ENCODE results near the gene SAA4. TPM values are rescaled to one million over a fixed set of nuclear protein-coding genes. Genes with fewer than 3 reads are reported as not detected.
"Not testable (repeated sequence)": the region's sequence is repeated elsewhere in the genome, so short reads cannot be mapped to it uniquely, and the experiment has no call there.

The SAA4 gene
- total RNA-seq, 4 donors from 2014 or later, result 1.5 TPM; not detected in 3

DNA sequence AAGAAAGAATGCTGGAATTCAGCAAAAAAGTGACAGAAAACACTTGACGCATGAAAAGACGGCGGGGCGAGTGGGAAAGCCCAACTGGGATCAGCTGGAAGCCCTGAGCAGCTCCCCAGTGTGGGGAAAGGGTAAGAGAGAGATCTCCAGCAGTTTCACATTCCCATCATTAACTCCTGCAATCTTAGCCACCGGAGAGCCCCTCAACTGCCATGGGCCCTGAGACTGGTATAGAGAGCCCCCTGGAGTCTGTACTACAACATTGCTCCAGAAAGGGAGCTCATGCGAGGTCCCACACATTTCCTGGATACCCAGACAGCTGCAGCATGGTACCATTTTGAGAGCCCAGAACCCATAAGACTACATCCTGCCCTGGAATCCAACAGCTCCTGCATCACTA lies 32.9 kb downstream of the SAA4 start:
- Histone ChIP-seq H3K27ac (no peak overlapping the region), H3K4me1 (no peaks in the 10 kb centered on the region), H3K9me3 (no peaks in the 10 kb centered on the region), H3K36me3 (no peaks in the 10 kb centered on the region), H3K4me3 (no peak overlapping the region), H3K27me3 (peaks cover 34% of the 10 kb centered on the region)
- ATAC-seq, result no peak
- TF ChIP-seq EP300 (IDR thresholded peaks at IDR 0.05), result no peak
- no peak for TF ChIP-seq POLR2AphosphoS5 (IDR thresholded peaks at IDR 0.05)
- no peak for TF ChIP-seq POLR2A (IDR thresholded peaks at IDR 0.05)
- WGBS, 2 donors (ENCODE audit: low coverage in 1 of 2), result 4 to 7% methylated on average over 6 of the region's 6 CpGs

DNA sequence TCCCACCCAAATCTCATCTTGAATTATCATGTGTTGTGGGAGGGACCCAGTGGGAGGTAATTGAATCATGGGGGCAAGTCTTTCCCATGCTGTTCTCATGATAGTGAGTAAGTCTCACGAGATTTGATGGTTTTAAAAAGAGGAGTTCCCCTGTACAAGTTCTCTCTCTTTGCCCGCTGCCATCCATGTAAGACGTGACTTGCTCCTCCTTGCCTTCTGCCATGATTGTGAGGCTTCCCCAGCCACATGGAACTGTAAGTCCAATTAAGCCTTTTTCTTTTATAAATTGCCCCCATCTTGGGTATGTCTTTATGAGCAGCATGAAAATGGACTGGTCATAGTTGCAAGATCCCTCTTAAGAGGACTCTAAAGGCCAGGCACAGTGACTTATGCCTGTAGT lies 38.9 kb downstream of the SAA4 start:
- H3K36me3 ChIP-seq, ATAC-seq, H3K9me3 ChIP-seq, H3K27me3 ChIP-seq, H3K4me1 ChIP-seq, H3K27ac ChIP-seq, H3K4me3 ChIP-seq: not testable (repeated sequence)
- 61% methylated on average over 3 of the region's 3 CpGs; no CpG with 5 or more reads in 1 of the 2 donors for WGBS, 2 donors (ENCODE audit: low coverage in 1 of 2)

DNA sequence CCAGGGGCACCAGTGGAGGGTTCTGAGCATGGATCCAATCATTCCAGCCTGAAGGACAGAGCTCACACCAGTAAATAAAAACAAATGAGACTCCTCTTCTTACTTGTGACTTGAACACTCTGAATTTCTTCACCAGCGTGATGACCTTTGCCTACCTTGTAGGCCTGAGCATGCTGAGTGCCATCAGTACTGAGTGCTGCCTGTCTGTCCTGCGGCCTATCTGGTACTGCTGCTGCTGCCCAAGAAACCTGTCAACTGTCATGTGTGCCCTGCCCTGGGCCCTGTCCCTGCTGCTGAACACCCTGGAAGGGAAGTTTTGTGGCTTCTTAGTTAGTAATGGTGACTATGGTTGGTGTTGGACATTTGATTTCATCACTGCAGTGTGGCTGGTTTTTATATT lies 40.1 kb downstream of the SAA4 start:
- H3K4me1 ChIP-seq, result no peaks in the 10 kb centered on the region
- WGBS, 2 donors (ENCODE audit: low coverage in 1 of 2), result 89% methylated on average over 2 of the region's 2 CpGs; no CpG with 5 or more reads in 1 of the 2 donors
- no peak for ATAC-seq
- H3K27ac ChIP-seq, result no peak overlapping the region
- H3K9me3 ChIP-seq, result no peaks in the 10 kb centered on the region
- H3K36me3 ChIP-seq, result no peaks in the 10 kb centered on the region
- peaks cover 6% of the 10 kb centered on the region for H3K27me3 ChIP-seq
- H3K4me3 ChIP-seq, result no peak overlapping the region
- no peak for TF ChIP-seq EP300 (IDR thresholded peaks at IDR 0.05)

DNA sequence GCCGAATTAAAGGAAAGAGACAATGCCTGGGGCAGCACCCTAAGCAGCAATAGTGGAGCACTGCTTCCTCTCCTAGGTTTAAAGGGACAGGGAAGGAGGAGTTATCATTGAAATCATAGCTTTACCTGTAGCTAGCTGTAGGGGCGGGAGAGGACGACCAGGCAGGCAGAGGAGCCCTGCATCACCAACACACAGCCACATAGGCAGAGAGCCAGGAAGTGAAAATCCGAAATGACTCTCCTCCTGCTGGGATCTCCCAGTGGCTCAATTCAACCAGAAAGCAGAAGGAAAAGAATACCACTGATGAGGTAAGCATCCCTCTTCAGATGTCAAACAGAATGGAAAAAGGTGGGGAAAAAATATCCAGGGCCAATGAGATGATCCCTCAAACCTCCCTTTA lies 43.6 kb downstream of the SAA4 start:
- Histone ChIP-seq H3K27me3 (peaks cover 1% of the 10 kb centered on the region), H3K4me1 (no peaks in the 10 kb centered on the region), H3K36me3 (no peaks in the 10 kb centered on the region), H3K27ac (no peak overlapping the region), H3K9me3 (no peaks in the 10 kb centered on the region), H3K4me3 (no peak overlapping the region)
- no peak for ATAC-seq
- 7% methylated on average over 4 of the region's 4 CpGs; no CpG with 5 or more reads in 1 of the 2 donors for WGBS, 2 donors (ENCODE audit: low coverage in 1 of 2)
- no peak for TF ChIP-seq POLR2A (IDR thresholded peaks at IDR 0.05)
- TF ChIP-seq EP300 (IDR thresholded peaks at IDR 0.05), result no peak
- TF ChIP-seq, protein P1, sequence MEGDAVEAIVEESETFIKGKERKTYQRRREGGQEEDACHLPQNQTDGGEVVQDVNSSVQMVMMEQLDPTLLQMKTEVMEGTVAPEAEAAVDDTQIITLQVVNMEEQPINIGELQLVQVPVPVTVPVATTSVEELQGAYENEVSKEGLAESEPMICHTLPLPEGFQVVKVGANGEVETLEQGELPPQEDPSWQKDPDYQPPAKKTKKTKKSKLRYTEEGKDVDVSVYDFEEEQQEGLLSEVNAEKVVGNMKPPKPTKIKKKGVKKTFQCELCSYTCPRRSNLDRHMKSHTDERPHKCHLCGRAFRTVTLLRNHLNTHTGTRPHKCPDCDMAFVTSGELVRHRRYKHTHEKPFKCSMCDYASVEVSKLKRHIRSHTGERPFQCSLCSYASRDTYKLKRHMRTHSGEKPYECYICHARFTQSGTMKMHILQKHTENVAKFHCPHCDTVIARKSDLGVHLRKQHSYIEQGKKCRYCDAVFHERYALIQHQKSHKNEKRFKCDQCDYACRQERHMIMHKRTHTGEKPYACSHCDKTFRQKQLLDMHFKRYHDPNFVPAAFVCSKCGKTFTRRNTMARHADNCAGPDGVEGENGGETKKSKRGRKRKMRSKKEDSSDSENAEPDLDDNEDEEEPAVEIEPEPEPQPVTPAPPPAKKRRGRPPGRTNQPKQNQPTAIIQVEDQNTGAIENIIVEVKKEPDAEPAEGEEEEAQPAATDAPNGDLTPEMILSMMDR (IDR thresholded peaks at IDR 0.05), result no peak
- TF ChIP-seq POLR2AphosphoS5 (IDR thresholded peaks at IDR 0.05), result no peak

DNA sequence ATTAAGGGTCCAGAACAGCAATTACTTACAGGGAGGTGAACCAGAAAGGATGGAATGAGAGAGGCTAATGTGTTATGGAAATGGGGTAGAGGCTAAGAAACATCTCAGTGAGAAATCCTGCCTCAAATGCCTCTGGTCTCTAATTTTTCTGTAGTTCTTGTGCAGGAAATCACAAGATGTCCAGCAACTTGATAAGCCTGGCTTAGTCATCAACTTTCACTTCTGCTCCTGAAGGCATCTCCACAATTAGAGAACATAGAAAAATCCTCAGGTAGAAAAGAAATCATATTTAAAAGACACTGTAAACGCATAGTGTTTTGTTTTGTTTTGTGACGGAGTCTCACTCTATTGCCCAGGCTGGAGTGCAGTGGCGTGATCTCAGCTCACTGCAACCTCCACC lies 45.2 kb downstream of the SAA4 start:
- Histone ChIP-seq H3K36me3 (no peaks in the 10 kb centered on the region), H3K9me3 (no peaks in the 10 kb centered on the region), H3K27ac (no peak overlapping the region), H3K4me1 (no peaks in the 10 kb centered on the region), H3K4me3 (no peak overlapping the region), H3K27me3 (no peaks in the 10 kb centered on the region)
- no peak for ATAC-seq
- TF ChIP-seq, protein P1 (IDR thresholded peaks at IDR 0.05), result no peak
- TF ChIP-seq POLR2A (IDR thresholded peaks at IDR 0.05), result no peak
- WGBS, 2 donors (ENCODE audit: low coverage in 1 of 2), result 85 to 91% methylated on average over 2 to 3 of the region's 3 CpGs

DNA sequence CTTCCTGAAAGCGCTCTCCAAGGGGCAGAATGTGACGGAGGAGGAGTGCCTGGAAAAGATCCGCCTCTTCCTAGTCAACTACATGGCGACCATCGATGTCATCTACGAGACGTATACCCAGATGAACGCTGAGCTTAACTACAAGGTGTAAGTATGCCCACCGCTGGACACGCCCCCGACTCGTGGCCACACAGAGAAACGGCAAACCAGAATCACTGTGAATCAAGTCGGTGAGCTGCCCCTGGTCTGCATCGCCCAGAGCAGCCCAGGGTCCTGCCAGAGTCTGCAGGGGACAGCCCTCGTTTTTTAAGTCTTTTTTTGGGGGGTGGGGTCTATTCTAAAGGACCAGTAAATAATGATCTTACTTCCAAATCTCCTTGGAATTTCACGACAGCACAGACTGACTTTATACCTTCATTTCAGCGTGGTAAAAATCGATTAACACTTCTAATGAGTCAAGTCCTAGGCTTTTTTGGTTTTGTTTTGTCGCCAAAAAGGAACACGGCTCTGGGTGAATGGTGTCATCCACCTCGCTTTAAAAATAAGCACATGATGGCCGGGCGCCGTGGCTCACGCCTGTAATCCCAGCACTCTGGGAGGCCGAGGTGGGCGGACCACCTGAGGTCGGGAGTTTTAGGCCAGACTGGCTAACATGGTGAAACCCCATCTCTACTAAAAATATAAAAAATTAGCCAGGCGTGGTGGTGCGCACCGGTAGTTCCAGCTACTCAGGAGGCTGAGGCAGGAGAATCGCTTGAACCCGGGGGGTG lies 46.9 kb downstream of the SAA4 start:
- not testable (repeated sequence) for H3K9me3 ChIP-seq, ATAC-seq

DNA sequence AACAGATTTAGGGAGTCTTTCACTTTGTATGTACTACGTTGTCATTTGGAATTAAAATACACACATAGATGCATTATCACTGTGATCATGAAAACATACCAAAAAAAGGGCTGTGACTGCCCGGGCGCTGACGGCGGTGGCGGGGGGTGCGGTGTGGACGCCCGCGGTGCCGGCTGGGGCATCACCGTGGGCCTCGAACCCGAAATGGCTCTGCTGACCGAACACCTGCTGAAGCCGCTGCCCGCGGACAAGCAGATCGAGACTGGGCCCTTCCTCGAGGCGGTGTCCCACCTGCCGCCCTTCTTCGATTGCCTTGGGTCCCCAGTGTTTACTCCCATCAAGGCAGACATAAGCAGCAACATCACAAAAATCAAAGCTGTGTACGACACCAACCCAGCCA lies 47.8 kb downstream of the SAA4 start:
- no peaks in the 10 kb centered on the region for H3K4me1 ChIP-seq
- H3K36me3 ChIP-seq, result no peaks in the 10 kb centered on the region
- no peak for ATAC-seq
- 91 to 92% methylated on average over 9 to 18 of the region's 24 CpGs for WGBS, 2 donors (ENCODE audit: low coverage in 1 of 2)
- H3K9me3 ChIP-seq, result no peaks in the 10 kb centered on the region
- H3K4me3 ChIP-seq, result no peak overlapping the region
- no peak overlapping the region for H3K27ac ChIP-seq
- no peaks in the 10 kb centered on the region for H3K27me3 ChIP-seq
- no peak for TF ChIP-seq EP300 (IDR thresholded peaks at IDR 0.05)
- TF ChIP-seq, protein P1 (IDR thresholded peaks at IDR 0.05), result no peak
- no peak for TF ChIP-seq POLR2AphosphoS5 (IDR thresholded peaks at IDR 0.05)
- TF ChIP-seq POLR2A (IDR thresholded peaks at IDR 0.05), result no peak

More for the DNA sequence above, 46.9 kb downstream of the SAA4 start:
- H3K27me3 ChIP-seq, H3K4me1 ChIP-seq, H3K4me3 ChIP-seq, H3K27ac ChIP-seq, H3K36me3 ChIP-seq: not testable (repeated sequence)
- WGBS, 2 donors (ENCODE audit: low coverage in 1 of 2), result 79 to 90% methylated on average over 11 to 31 of the region's 34 CpGs

All from gastroesophageal sphincter (tissue), 4 donors.